Panc1 (cell line): ENCODE measurements around the gene C1orf159. TPM values are rescaled to one million over a fixed set of nuclear protein-coding genes. Genes with fewer than 3 reads are reported as not detected.

Experiments
- ATAC-seq: fragments of 200-7000 bp; cut with Tn5 transposase; 2 replicates; pipeline ENCODE4 v1.9.1; 2020; ENCODE audit warnings: mild to moderate bottlenecking, moderate library complexity
- BruUV-seq: library from RNA; stranded (reverse); fragments of 400-500 nt; replicated peaks from 2 replicates; lab custom pipeline; 2021; lab: Mats Ljungman, UMichigan
- CTCF ChIA-PET: fragments of 300-600 bp; sonication (Branson Sonifier 250); formaldehyde crosslinking; loops from one replicate; lab custom pipeline; 2022; ENCODE audit warnings: antibody characterized with exemption; lab: Charles Lee
- POLR2A ChIA-PET: fragments of 300-600 bp; sonication (Branson Sonifier 250); formaldehyde crosslinking; loops from one replicate; lab custom pipeline; 2022; ENCODE audit warnings: antibody characterized with exemption; lab: Charles Lee
- DNase-seq: peaks from one replicate; pipeline ENCODE4 v3.0.0-alpha.2; 2010; ENCODE audit warnings: low read depth, low spot score
- H3K27ac ChIP-seq: 2 replicates; pipeline ENCODE4 v1.5.1; 2011; ENCODE audit warnings: mild to moderate bottlenecking, low read length, inconsistent platforms
- H3K27me3 ChIP-seq: fragments of 200-500 bp; sonication (Bioruptor generic); 2 replicates; pipeline ENCODE4 v1.6.0; 2014; ENCODE audit warnings: low read length, inconsistent platforms; ENCODE audit not compliant: control insufficient read depth, insufficient read depth
- H3K36me3 ChIP-seq: fragments of 200-500 bp; sonication (Bioruptor generic); 2 replicates; pipeline ENCODE4 v1.5.1; 2014; ENCODE audit warnings: inconsistent platforms, mild to moderate bottlenecking, low read length, moderate library complexity; ENCODE audit not compliant: control insufficient read depth, insufficient read depth
- H3K4me1 ChIP-seq: 2 replicates; pipeline ENCODE4 v1.5.1; 2011; ENCODE audit warnings: inconsistent platforms, mild to moderate bottlenecking, low read length, moderate library complexity; ENCODE audit not compliant: control insufficient read depth, insufficient read depth
- H3K4me3 ChIP-seq, 2 experiments: 2 replicates each; pipeline ENCODE4 v1.5.1; 2011 to 2012; ENCODE audit warnings: low read depth in 2 of 2, low read length in 2 of 2, mild to moderate bottlenecking in 2 of 2, inconsistent platforms in 1 of 2, moderate library complexity in 1 of 2
- H3K9me3 ChIP-seq: fragments of 200-500 bp; sonication (Bioruptor generic); 2 replicates; pipeline ENCODE4 v1.5.1; 2014; ENCODE audit warnings: low read depth, mild to moderate bottlenecking, inconsistent platforms, low read length, moderate library complexity; ENCODE audit not compliant: control insufficient read depth, insufficient read depth
- POLR2AphosphoS5 ChIP-seq: IDR thresholded peaks from 2 replicates; pipeline ENCODE4 v1.6.1; 2012; ENCODE audit warnings: mild to moderate bottlenecking, low read depth, low read length, moderate library complexity
- SIN3A ChIP-seq: IDR thresholded peaks from 2 replicates; pipeline ENCODE4 v1.6.1; 2012; ENCODE audit warnings: low read depth, mild to moderate bottlenecking, low read length, moderate library complexity, borderline replicate concordance; ENCODE audit not compliant: insufficient read depth
- TCF7L2 ChIP-seq: IDR thresholded peaks from 2 replicates; pipeline ENCODE4 v1.6.1; 2011; ENCODE audit warnings: mild to moderate bottlenecking, low read depth, low read length, inconsistent platforms
- in situ Hi-C: cut with HindIII; loops from 2 replicates; pipeline ENCODE4 v1.10.0; 2016; ENCODE audit warnings: low sequenced_read_pairs, low pct_unique_long_range_greater_than_20kb
- intact Hi-C: fragments of 100-400 bp; cut with micrococcal nuclease; formaldehyde crosslinking; loops from one replicate; pipeline ENCODE4 v1.10.0; 2022; ENCODE audit not compliant: unreplicated experiment
- total RNA-seq: library from RNA; stranded (reverse); gene quantifications from one replicate; pipeline ENCODE4 v1.2.1, GENCODE V29; 2021; ENCODE audit not compliant: unreplicated experiment
- TF ChIP-seq, protein P1 (sequence below), 2 experiments: IDR thresholded peaks; 2 replicates each; pipeline ENCODE4 v1.6.1; 2011 to 2012; ENCODE audit warnings: low read depth in 2 of 2, control low read depth in 1 of 2, low read length in 1 of 2, mild to moderate bottlenecking in 1 of 2, moderate library complexity in 1 of 2; ENCODE audit not compliant: insufficient read depth in 1 of 2
- TF ChIP-seq, protein P2 (sequence below): fragments of 450-650 bp; IDR thresholded peaks from 2 replicates; pipeline ENCODE4 v1.5.1; 2017; ENCODE audit warnings: mild to moderate bottlenecking

Gene C1orf159
- total RNA-seq, 1 experiment from 2014 or later = 28.8 TPM

DNA sequence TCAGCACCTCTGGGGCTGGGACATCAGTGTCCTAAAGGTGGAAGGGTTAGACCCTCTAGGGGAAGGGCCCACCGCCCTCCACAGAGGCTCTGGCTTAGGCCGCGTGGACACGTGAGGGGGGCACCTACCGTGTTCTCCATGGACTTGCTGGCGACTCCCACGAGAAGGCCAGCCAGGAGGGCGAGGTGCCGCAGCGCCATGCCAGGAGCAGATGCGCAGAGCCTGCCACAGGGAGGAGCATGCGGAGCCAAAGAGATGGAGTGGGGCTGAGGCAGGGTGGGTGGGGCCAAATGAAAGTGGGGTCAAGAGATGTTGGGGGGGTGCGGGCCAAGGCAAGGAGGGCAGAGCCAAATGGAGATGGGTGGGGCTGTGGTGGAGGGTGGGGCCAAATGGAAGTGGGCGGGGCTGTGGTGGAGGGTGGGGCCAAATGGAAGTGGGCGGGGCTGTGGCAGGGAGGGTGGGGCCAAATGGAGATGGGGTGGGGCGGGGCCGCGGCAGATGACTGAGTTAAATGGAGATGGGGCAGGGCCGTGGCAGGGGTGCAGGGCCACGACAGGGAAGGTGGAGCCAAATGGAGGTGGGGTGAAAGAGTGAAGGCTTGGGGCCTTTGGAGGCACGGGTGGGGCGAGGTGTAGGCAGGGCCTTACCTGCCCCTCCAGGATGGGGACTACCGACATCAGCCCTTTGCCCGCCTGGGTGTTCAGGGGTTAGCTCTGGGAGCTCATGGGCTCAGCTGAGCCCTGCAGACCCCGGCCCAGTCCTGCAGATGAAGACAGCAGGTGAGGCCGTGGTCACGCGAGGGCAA lies 24.3 kb downstream of the C1orf159 start:
- ATAC-seq = peak; percentile 17; the same call in 1 of the 2 replicates
- no peaks in the 10 kb centered on the region for H3K4me1 ChIP-seq
- intact Hi-C loops = no loop called here
- no TSS peak for BruUV-seq
- in situ Hi-C loops = no loop called here
- H3K9me3 ChIP-seq = no peaks in the 10 kb centered on the region
- no peak for TF ChIP-seq SIN3A
- no peak for TF ChIP-seq TCF7L2
- TF ChIP-seq POLR2AphosphoS5 = no peak
- TF ChIP-seq, protein P1, sequence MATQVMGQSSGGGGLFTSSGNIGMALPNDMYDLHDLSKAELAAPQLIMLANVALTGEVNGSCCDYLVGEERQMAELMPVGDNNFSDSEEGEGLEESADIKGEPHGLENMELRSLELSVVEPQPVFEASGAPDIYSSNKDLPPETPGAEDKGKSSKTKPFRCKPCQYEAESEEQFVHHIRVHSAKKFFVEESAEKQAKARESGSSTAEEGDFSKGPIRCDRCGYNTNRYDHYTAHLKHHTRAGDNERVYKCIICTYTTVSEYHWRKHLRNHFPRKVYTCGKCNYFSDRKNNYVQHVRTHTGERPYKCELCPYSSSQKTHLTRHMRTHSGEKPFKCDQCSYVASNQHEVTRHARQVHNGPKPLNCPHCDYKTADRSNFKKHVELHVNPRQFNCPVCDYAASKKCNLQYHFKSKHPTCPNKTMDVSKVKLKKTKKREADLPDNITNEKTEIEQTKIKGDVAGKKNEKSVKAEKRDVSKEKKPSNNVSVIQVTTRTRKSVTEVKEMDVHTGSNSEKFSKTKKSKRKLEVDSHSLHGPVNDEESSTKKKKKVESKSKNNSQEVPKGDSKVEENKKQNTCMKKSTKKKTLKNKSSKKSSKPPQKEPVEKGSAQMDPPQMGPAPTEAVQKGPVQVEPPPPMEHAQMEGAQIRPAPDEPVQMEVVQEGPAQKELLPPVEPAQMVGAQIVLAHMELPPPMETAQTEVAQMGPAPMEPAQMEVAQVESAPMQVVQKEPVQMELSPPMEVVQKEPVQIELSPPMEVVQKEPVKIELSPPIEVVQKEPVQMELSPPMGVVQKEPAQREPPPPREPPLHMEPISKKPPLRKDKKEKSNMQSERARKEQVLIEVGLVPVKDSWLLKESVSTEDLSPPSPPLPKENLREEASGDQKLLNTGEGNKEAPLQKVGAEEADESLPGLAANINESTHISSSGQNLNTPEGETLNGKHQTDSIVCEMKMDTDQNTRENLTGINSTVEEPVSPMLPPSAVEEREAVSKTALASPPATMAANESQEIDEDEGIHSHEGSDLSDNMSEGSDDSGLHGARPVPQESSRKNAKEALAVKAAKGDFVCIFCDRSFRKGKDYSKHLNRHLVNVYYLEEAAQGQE (IDR thresholded peaks at IDR 0.05; ENCODE audit: insufficient read depth in 1 of 2, low read depth in 2 of 2, low read length in 1 of 2) = no peak
- TF ChIP-seq, protein P2, sequence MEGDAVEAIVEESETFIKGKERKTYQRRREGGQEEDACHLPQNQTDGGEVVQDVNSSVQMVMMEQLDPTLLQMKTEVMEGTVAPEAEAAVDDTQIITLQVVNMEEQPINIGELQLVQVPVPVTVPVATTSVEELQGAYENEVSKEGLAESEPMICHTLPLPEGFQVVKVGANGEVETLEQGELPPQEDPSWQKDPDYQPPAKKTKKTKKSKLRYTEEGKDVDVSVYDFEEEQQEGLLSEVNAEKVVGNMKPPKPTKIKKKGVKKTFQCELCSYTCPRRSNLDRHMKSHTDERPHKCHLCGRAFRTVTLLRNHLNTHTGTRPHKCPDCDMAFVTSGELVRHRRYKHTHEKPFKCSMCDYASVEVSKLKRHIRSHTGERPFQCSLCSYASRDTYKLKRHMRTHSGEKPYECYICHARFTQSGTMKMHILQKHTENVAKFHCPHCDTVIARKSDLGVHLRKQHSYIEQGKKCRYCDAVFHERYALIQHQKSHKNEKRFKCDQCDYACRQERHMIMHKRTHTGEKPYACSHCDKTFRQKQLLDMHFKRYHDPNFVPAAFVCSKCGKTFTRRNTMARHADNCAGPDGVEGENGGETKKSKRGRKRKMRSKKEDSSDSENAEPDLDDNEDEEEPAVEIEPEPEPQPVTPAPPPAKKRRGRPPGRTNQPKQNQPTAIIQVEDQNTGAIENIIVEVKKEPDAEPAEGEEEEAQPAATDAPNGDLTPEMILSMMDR = no peak
- CTCF ChIA-PET = no interaction called here
- POLR2A ChIA-PET = interaction anchor here (0.6 kb wide), 1 partner anchor 12 kb away, joined by 3 read pairs; no protein-coding TSS in a partner anchor
- no peak overlapping the region for H3K27ac ChIP-seq
- no peaks in the 10 kb centered on the region for H3K36me3 ChIP-seq
- no peak for DNase-seq
- no peaks in the 10 kb centered on the region for H3K27me3 ChIP-seq
- no peak overlapping the region for H3K4me3 ChIP-seq

DNA sequence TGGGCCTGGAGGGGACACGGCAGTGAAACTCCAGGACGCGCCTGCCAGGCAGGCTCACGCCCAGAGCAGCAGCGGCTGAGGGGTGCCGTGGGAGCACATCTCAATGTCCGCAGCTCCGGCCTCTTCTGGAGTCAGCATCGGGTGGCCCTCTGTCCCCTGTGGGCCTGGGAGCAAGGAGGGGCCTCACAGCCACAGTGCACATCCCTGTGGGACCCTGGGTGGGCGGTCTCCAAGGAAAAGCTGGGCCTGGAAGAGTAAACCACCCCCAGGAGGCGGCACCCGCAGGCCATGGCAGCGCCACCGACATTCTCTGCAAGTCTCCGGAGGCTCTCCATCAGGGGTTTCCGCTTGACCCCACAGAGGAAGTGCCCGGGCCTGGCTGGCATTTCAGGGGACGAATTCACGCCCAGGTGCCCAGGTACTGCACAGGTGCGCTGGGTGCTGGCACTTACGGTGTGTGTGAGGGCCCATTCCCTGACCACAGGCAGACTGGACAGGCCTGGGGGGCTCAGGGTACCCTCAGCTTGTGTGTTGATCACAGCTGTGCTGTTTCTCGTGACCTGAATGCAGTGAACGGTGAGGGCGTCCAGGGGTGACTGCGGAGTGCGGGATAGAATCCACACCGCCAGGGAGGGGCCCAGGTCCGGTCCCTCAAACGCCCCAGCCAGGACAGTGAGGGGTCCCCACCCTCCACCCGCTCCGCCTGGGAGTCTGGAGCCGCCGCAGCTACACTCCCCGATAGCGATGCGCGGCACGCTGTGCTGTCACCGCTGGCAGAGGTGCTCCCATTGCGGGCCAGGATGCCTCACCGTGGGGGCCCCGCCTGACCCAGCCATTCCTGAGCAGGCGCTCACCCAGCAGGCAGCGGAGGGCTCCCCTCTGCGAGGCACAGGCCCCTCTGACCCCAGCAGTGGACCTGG lies 25.2 kb downstream of the C1orf159 start:
- ATAC-seq = no peak
- CTCF ChIA-PET = no interaction called here

More for the DNA sequence above, 25.2 kb downstream of the C1orf159 start:
- Histone ChIP-seq H3K27me3 (no peaks in the 10 kb centered on the region), H3K9me3 (no peaks in the 10 kb centered on the region), H3K4me1 (no peaks in the 10 kb centered on the region), H3K4me3 (no peak overlapping the region), H3K36me3 (no peaks in the 10 kb centered on the region), H3K27ac (no peak overlapping the region)
- POLR2A ChIA-PET = no interaction called here
- DNase-seq = no peak
- intact Hi-C loops (no loop called here), in situ Hi-C loops (no loop called here)
- TF ChIP-seq TCF7L2 (no peak), SIN3A (no peak), POLR2AphosphoS5 (no peak)
- TF ChIP-seq, protein P1 (IDR thresholded peaks at IDR 0.05; ENCODE audit: insufficient read depth in 1 of 2, low read depth in 2 of 2, low read length in 1 of 2) = no peak
- TF ChIP-seq, protein P2 = no peak
- no TSS peak for BruUV-seq
